RWPE2 (cell line): Measurements from ENCODE around the gene ASB16.
"Not testable (repeated sequence)": the region's sequence is repeated elsewhere in the genome, so short reads cannot be mapped to it uniquely, and the experiment has no call there.

ENCODE experiments used
- ATAC-seq: fragments of 200-7000 bp; cut with Tn5 transposase; 3 replicates; pipeline ENCODE4 v1.9.1; 2021; ENCODE audit warnings: low read depth
- DNase-seq: peaks from one replicate; pipeline ENCODE4 v3.0.0-alpha.2; 2020; ENCODE audit warnings: low spot score
- H3K27ac ChIP-seq: fragments of 450-650 bp; 2 replicates; pipeline ENCODE4 v1.5.1; 2017; ENCODE audit warnings: mild to moderate bottlenecking; ENCODE audit not compliant: poor library complexity, severe bottlenecking
- H3K27me3 ChIP-seq: fragments of 250-450 bp; sonication (Bioruptor Pico); 2 replicates; pipeline ENCODE4 v1.5.1; 2021; ENCODE audit warnings: mild to moderate bottlenecking, moderate library complexity; ENCODE audit not compliant: insufficient read depth, poor library complexity, severe bottlenecking
- H3K36me3 ChIP-seq: fragments of 250-450 bp; sonication (Bioruptor Pico); 2 replicates; pipeline ENCODE4 v1.5.1; 2020; ENCODE audit warnings: low read depth, mild to moderate bottlenecking, moderate library complexity
- H3K4me1 ChIP-seq: fragments of 250-450 bp; sonication (Bioruptor Pico); 2 replicates; pipeline ENCODE4 v1.5.1; 2021; ENCODE audit warnings: mild to moderate bottlenecking, moderate library complexity; ENCODE audit not compliant: insufficient read depth, poor library complexity, severe bottlenecking
- H3K4me3 ChIP-seq: fragments of 250-450 bp; sonication (Bioruptor Pico); 2 replicates; pipeline ENCODE4 v1.5.1; 2021; ENCODE audit warnings: mild to moderate bottlenecking, moderate library complexity; ENCODE audit not compliant: severe bottlenecking
- H3K9me3 ChIP-seq: fragments of 250-450 bp; sonication (Bioruptor Pico); 2 replicates; pipeline ENCODE4 v1.5.1; 2021; ENCODE audit warnings: mild to moderate bottlenecking, moderate library complexity; ENCODE audit not compliant: severe bottlenecking
- CTCF ChIP-seq: fragments of 450-650 bp; IDR thresholded peaks from one replicate; pipeline ENCODE4 v1.5.1; 2017; ENCODE audit warnings: mild to moderate bottlenecking, moderate library complexity; ENCODE audit not compliant: poor library complexity, severe bottlenecking

The ASB16 gene

GRCh38 chr17:44144966-44145739, 25.4 kb upstream of the ASB16 start:
- ATAC-seq, result peak; percentile 5; the same call in 1 of the 3 replicates
- Histone ChIP-seq H3K27ac (peak overlapping the region; percentile 22), H3K4me3 (no peak overlapping the region), H3K4me1 (no peaks in the 10 kb centered on the region), H3K27me3 (no peaks in the 10 kb centered on the region), H3K36me3 (peaks cover 52% of the 10 kb centered on the region), H3K9me3 (no peaks in the 10 kb centered on the region)
- no peak for DNase-seq
- TF ChIP-seq CTCF, result no peak

- Histone ChIP-seq H3K4me1 (no peaks in the 10 kb centered on the region), H3K27me3 (no peaks in the 10 kb centered on the region), H3K27ac (no peak overlapping the region), H3K9me3 (no peaks in the 10 kb centered on the region), H3K36me3 (peaks cover 64% of the 10 kb centered on the region), H3K4me3 (no peak overlapping the region)
- no peak for ATAC-seq
- no peak for DNase-seq
- no peak for TF ChIP-seq CTCF
Measured at GRCh38 chr17:44146375-44147346, 23.8 kb upstream of the ASB16 start.

GRCh38 chr17:44147812-44148211, 22.7 kb upstream of the ASB16 start:
- no peaks in the 10 kb centered on the region for H3K27me3 ChIP-seq
- H3K4me3 ChIP-seq, result no peak overlapping the region
- TF ChIP-seq CTCF, result no peak
- DNase-seq, result no peak
- no peak overlapping the region for H3K27ac ChIP-seq
- H3K4me1 ChIP-seq, result peaks cover 2% of the 10 kb centered on the region
- no peak for ATAC-seq
- H3K9me3 ChIP-seq, result no peaks in the 10 kb centered on the region
- H3K36me3 ChIP-seq, result peaks cover 74% of the 10 kb centered on the region

- ATAC-seq, H3K27ac ChIP-seq, H3K27me3 ChIP-seq, H3K4me3 ChIP-seq, H3K4me1 ChIP-seq, DNase-seq, H3K9me3 ChIP-seq: not testable (repeated sequence)
- peaks cover 86% of the 10 kb centered on the region for H3K36me3 ChIP-seq
Measured at GRCh38 chr17:44149066-44149465, 21.4 kb upstream of the ASB16 start.

- no peak overlapping the region for H3K27ac ChIP-seq
Measured at GRCh38 chr17:44149750-44150329, 20.7 kb upstream of the ASB16 start.

More at GRCh38 chr17:44149750-44150329, 20.7 kb upstream of the ASB16 start:
- Histone ChIP-seq H3K4me1 (peaks cover 8% of the 10 kb centered on the region), H3K27me3 (no peaks in the 10 kb centered on the region), H3K9me3 (no peaks in the 10 kb centered on the region), H3K36me3 (peaks cover 91% of the 10 kb centered on the region), H3K4me3 (no peak overlapping the region)
- DNase-seq, result no peak
- no peak for ATAC-seq
- no peak for TF ChIP-seq CTCF
